ENCODE measurements around the gene SLC26A8. TPM values are rescaled to one million over a fixed set of nuclear protein-coding genes. Genes with fewer than 3 reads are reported as not detected.

Gene SLC26A8
- total and polyA plus RNA-seq, 2 of the 13 experiments (the other 11 are each of a cell fraction or from before 2014, with no cell fraction given): 0.46 TPM; not detected in 1

DNA sequence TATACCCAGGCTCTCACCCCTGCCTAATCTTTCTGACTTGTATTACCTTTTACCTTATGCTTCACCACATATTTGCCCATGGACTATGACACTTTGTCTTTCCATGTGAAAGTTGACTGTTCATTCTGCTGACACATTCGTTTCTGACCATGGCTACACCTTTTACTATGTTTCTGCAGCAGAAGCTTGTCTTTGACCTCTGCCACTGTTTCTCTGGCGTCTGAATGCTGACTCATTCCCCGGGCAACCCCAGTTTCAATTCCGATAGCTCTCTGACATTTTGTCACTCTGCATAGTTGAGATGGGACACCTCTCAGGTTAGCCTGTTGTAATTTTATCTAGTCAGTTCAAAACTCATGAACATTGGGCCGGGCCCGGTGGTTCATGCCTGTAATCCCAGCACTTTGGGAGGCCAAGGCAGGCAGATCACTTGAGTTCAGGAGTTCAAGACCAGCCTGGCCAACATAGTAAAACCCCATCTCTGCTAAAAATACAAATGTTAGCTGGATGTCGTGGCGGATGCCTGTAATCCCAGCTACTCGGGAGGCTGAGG is 50.7 kb downstream of the SLC26A8 start (continued):
- TF ChIP-seq ZSCAN31 (CRISPR knock-in tag; IDR thresholded peaks at IDR 0.05; ENCODE audit: low read depth) (peak; percentile 78; the same call in 1 of the 2 replicates), POLR2A (IDR thresholded peaks at IDR 0.05; ENCODE audit: insufficient read depth in 1 of 2, low read depth in 2 of 2, low read length in 2 of 2) (no peak), ADNP (CRISPR knock-in tag; IDR thresholded peaks at IDR 0.05) (peak; percentile 85; the same call in 1 of the 2 replicates), RAD21 (CRISPR knock-in tag; IDR thresholded peaks at IDR 0.05) (peak; percentile 8; the same call in 1 of the 2 replicates), SALL1 (CRISPR knock-in tag; IDR thresholded peaks at IDR 0.05) (peak; percentile 90), HHEX (CRISPR knock-in tag; IDR thresholded peaks at IDR 0.05) (no peak), BRF2 (CRISPR knock-in tag; IDR thresholded peaks at IDR 0.05) (no peak), MIER3 (CRISPR knock-in tag; IDR thresholded peaks at IDR 0.05; ENCODE audit: borderline replicate concordance) (peak; percentile 87; the same call in 1 of the 2 replicates), YEATS4 (CRISPR knock-in tag; IDR thresholded peaks at IDR 0.05; ENCODE audit: borderline replicate concordance) (peak; percentile 37; the same call in 1 of the 2 replicates), ISX (CRISPR knock-in tag; conservative IDR thresholded peaks at IDR 0.05) (no peak), POGZ (CRISPR knock-in tag; IDR thresholded peaks at IDR 0.05) (peak; percentile 87), EP300 (IDR thresholded peaks at IDR 0.05; ENCODE audit: low read depth in 2 of 2, low read length in 2 of 2) (peak in 1 of 2 experiments; percentile 72; a peak in 2 of 4 replicates), EP300 (CRISPR knock-in tag; IDR thresholded peaks at IDR 0.05; ENCODE audit: borderline replicate concordance) (no peak), AGO2 (optimal IDR thresholded peaks at IDR 0.05; ENCODE audit: low read depth, low read length) (no peak), ZNF232 (CRISPR knock-in tag; IDR thresholded peaks at IDR 0.05; ENCODE audit: borderline replicate concordance) (no peak), HNF4G (IDR thresholded peaks at IDR 0.05; ENCODE audit: borderline replicate concordance, low read depth, low read length) (peak; percentile 55), HNF4G (CRISPR knock-in tag; IDR thresholded peaks at IDR 0.05; ENCODE audit: borderline replicate concordance, low read depth) (peak; percentile 81; the same call in 1 of the 2 replicates), ZNF670 (CRISPR knock-in tag; IDR thresholded peaks at IDR 0.05; ENCODE audit: borderline replicate concordance) (peak; percentile 78), NCOR1 (IDR thresholded peaks at IDR 0.05; ENCODE audit: borderline replicate concordance, low read length) (0 out of 2 replicates have a peak, but pooled peaks have one; percentile 28), MIER2 (CRISPR knock-in tag; IDR thresholded peaks at IDR 0.05) (0 out of 2 replicates have a peak, but pooled peaks have one; percentile 32), RARA (CRISPR knock-in tag; IDR thresholded peaks at IDR 0.05) (peak; percentile 90), ZNF766 (CRISPR knock-in tag; IDR thresholded peaks at IDR 0.05; ENCODE audit: borderline replicate concordance) (peak; percentile 68; the same call in 1 of the 2 replicates), ZFP41 (CRISPR knock-in tag; IDR thresholded peaks at IDR 0.05; ENCODE audit: borderline replicate concordance) (no peak), KDM2A (CRISPR knock-in tag; IDR thresholded peaks at IDR 0.05; ENCODE audit: borderline replicate concordance, low read depth) (peak; percentile 17; the same call in 1 of the 2 replicates), TBL1XR1 (IDR thresholded peaks at IDR 0.05; ENCODE audit: borderline replicate concordance, low read length, partially characterized antibody) (no peak), KDM5B (CRISPR knock-in tag; IDR thresholded peaks at IDR 0.05; ENCODE audit: borderline replicate concordance) (0 out of 2 replicates have a peak, but pooled peaks have one; percentile 28)
- TF ChIP-seq, protein P1, sequence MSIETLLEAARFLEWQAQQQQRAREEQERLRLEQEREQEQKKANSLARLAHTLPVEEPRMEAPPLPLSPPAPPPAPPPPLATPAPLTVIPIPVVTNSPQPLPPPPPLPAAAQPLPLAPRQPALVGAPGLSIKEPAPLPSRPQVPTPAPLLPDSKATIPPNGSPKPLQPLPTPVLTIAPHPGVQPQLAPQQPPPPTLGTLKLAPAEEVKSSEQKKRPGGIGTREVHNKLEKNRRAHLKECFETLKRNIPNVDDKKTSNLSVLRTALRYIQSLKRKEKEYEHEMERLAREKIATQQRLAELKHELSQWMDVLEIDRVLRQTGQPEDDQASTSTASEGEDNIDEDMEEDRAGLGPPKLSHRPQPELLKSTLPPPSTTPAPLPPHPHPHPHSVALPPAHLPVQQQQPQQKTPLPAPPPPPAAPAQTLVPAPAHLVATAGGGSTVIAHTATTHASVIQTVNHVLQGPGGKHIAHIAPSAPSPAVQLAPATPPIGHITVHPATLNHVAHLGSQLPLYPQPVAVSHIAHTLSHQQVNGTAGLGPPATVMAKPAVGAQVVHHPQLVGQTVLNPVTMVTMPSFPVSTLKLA (IDR thresholded peaks at IDR 0.05): no peak
- TF ChIP-seq, protein P2, sequence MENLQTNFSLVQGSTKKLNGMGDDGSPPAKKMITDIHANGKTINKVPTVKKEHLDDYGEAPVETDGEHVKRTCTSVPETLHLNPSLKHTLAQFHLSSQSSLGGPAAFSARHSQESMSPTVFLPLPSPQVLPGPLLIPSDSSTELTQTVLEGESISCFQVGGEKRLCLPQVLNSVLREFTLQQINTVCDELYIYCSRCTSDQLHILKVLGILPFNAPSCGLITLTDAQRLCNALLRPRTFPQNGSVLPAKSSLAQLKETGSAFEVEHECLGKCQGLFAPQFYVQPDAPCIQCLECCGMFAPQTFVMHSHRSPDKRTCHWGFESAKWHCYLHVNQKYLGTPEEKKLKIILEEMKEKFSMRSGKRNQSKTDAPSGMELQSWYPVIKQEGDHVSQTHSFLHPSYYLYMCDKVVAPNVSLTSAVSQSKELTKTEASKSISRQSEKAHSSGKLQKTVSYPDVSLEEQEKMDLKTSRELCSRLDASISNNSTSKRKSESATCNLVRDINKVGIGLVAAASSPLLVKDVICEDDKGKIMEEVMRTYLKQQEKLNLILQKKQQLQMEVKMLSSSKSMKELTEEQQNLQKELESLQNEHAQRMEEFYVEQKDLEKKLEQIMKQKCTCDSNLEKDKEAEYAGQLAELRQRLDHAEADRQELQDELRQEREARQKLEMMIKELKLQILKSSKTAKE (CRISPR knock-in tag; IDR thresholded peaks at IDR 0.05; ENCODE audit: borderline replicate concordance): peak; percentile 69; the same call in 1 of the 2 replicates
